ENCODE results near the gene CNTFR. TPM values are rescaled to one million over a fixed set of nuclear protein-coding genes. Genes with fewer than 3 reads are reported as not detected.

Gene CNTFR
- total RNA-seq, 3 donors from 2014 or later: 1.5 to 14.5 (median 7.7) TPM

GRCh38 chr9:34507556-34507955, 82.0 kb downstream of the CNTFR start:
- H3K36me3 ChIP-seq (ENCODE audit: low read depth): no peaks in the 10 kb centered on the region
- H3K4me1 ChIP-seq (ENCODE audit: low read depth): no peaks in the 10 kb centered on the region
- intact Hi-C loops (cut with DNase I, micrococcal nuclease): loop anchor here in 1 of 2 donors (10.0 kb wide), 1 partner anchor 63 kb away; no protein-coding TSS in a partner anchor
- H3K9me3 ChIP-seq: no peaks in the 10 kb centered on the region
- no peak overlapping the region for H3K4me3 ChIP-seq
- no peak for TF ChIP-seq CTCF (IDR thresholded peaks at IDR 0.05)
- no peak for ATAC-seq
- no peak for DNase-seq

- intact Hi-C loops (cut with DNase I, micrococcal nuclease): loop anchor here in 1 of 2 donors (10.0 kb wide), 1 partner anchor 62 kb away; no protein-coding TSS in a partner anchor
- DNase-seq (no peak), ATAC-seq (no peak)
- Histone ChIP-seq H3K4me1 (ENCODE audit: low read depth) (no peaks in the 10 kb centered on the region), H3K4me3 (no peak overlapping the region), H3K36me3 (ENCODE audit: low read depth) (no peaks in the 10 kb centered on the region), H3K9me3 (no peaks in the 10 kb centered on the region)
- no peak for TF ChIP-seq CTCF (IDR thresholded peaks at IDR 0.05)
Measured at GRCh38 chr9:34506623-34507022, 82.9 kb downstream of the CNTFR start.

- ATAC-seq (peak; percentile 19), DNase-seq (no peak)
- Histone ChIP-seq H3K4me3 (no peak overlapping the region), H3K36me3 (ENCODE audit: low read depth) (no peaks in the 10 kb centered on the region), H3K4me1 (ENCODE audit: low read depth) (no peaks in the 10 kb centered on the region), H3K9me3 (no peaks in the 10 kb centered on the region)
- no peak for TF ChIP-seq CTCF (IDR thresholded peaks at IDR 0.05)
- intact Hi-C loops (cut with DNase I, micrococcal nuclease): loop anchor here in 1 of 2 donors (10.0 kb wide), 1 partner anchor 61 kb away; no protein-coding TSS in a partner anchor
Measured at GRCh38 chr9:34505370-34506120, 84.0 kb downstream of the CNTFR start.

- ATAC-seq: peak; percentile 26
- TF ChIP-seq CTCF (IDR thresholded peaks at IDR 0.05): no peak
- H3K9me3 ChIP-seq: no peaks in the 10 kb centered on the region
- no peak overlapping the region for H3K4me3 ChIP-seq
- DNase-seq: no peak
- H3K4me1 ChIP-seq (ENCODE audit: low read depth): no peaks in the 10 kb centered on the region
- no peaks in the 10 kb centered on the region for H3K36me3 ChIP-seq (ENCODE audit: low read depth)
- intact Hi-C loops (cut with DNase I, micrococcal nuclease): loop anchor here in 1 of 2 donors (10.0 kb wide), 1 partner anchor 59 kb away; no protein-coding TSS in a partner anchor
Measured at GRCh38 chr9:34503406-34503805, 86.1 kb downstream of the CNTFR start.

- intact Hi-C loops (cut with DNase I, micrococcal nuclease): loop anchor here in 1 of 2 donors (10.0 kb wide), 1 partner anchor 58 kb away; no protein-coding TSS in a partner anchor
- no peaks in the 10 kb centered on the region for H3K36me3 ChIP-seq (ENCODE audit: low read depth)
- no peak for ATAC-seq
- DNase-seq: no peak
- no peak overlapping the region for H3K4me3 ChIP-seq
- H3K4me1 ChIP-seq (ENCODE audit: low read depth): no peaks in the 10 kb centered on the region
- H3K9me3 ChIP-seq: no peaks in the 10 kb centered on the region
- no peak for TF ChIP-seq CTCF (IDR thresholded peaks at IDR 0.05)
Measured at GRCh38 chr9:34502891-34503290, 86.6 kb downstream of the CNTFR start.
